Omental fat pad (tissue), 4 donors: ENCODE data around the gene TMEM143. TPM values are rescaled to one million over a fixed set of nuclear protein-coding genes. Genes with fewer than 3 reads are reported as not detected.
"Not testable (repeated sequence)": the region's sequence is repeated elsewhere in the genome, so short reads cannot be mapped to it uniquely, and the experiment has no call there.

Experiments used
- ATAC-seq: fragments of 150-250 bp; one replicate; pipeline ENCODE4 v1.9.1; 2016; ENCODE audit warnings: mild to moderate bottlenecking, moderate library complexity; ENCODE audit not compliant: low FRiP score
- DNase-seq: peaks from one replicate; pipeline ENCODE4 v3.0.0-alpha.2; 2019; ENCODE audit warnings: low spot score
- CTCF ChIP-seq, 3 donors: fragments of 450-650 bp; IDR thresholded peaks; one replicate each; pipeline ENCODE4 v1.5.1; 2016 to 2017; ENCODE audit warnings: antibody characterized with exemption in 3 of 3, mild to moderate bottlenecking in 3 of 3, moderate library complexity in 2 of 3
- total RNA-seq, 4 donors: library from RNA; depleted of rRNA; stranded (reverse); fragments of >200 nt; gene quantifications; one replicate each; pipeline ENCODE4 v1.1.0, GENCODE V29; 2016

Gene TMEM143
- total RNA-seq, 4 donors from 2014 or later, result 2.0 to 11.5 (median 5.1) TPM

- no peak for ATAC-seq
- no peak for TF ChIP-seq CTCF (IDR thresholded peaks at IDR 0.05)
- DNase-seq, result no peak
Observed at GRCh38 chr19:48318286-48318987, 45.3 kb downstream of the TMEM143 start.

GRCh38 chr19:48317708-48317960 is 46.1 kb downstream of the TMEM143 start:
- DNase-seq, result not testable (repeated sequence)

GRCh38 chr19:48315712-48316111 is 48.0 kb downstream of the TMEM143 start:
- no peak for TF ChIP-seq CTCF (IDR thresholded peaks at IDR 0.05)
- ATAC-seq (no peak), DNase-seq (no peak)

More at GRCh38 chr19:48317708-48317960, 46.1 kb downstream of the TMEM143 start:
- ATAC-seq, result not testable (repeated sequence)

- no peak for DNase-seq
- TF ChIP-seq CTCF (IDR thresholded peaks at IDR 0.05), result no peak
- no peak for ATAC-seq
Observed at GRCh38 chr19:48311384-48311783, 52.4 kb downstream of the TMEM143 start.

- DNase-seq, result no peak
- TF ChIP-seq CTCF (IDR thresholded peaks at IDR 0.05), result no peak
- ATAC-seq, result no peak
Observed at GRCh38 chr19:48310227-48310626, 53.5 kb downstream of the TMEM143 start.

- ATAC-seq, DNase-seq: not testable (repeated sequence)
Observed at GRCh38 chr19:48309731-48310130, 54.0 kb downstream of the TMEM143 start.

GRCh38 chr19:48308631-48309586 is 54.8 kb downstream of the TMEM143 start:
- TF ChIP-seq CTCF (IDR thresholded peaks at IDR 0.05), result no peak
- DNase-seq, result no peak
- ATAC-seq, result no peak

GRCh38 chr19:48303866-48304265 is 59.9 kb downstream of the TMEM143 start:
- ATAC-seq (no peak), DNase-seq (no peak)
- no peak for TF ChIP-seq CTCF (IDR thresholded peaks at IDR 0.05)
